Stimulated activated CD8-positive, alpha-beta memory T cell treated with anti-CD3 and anti-CD28 coated beads, Interleukin-2, amount 100 ng/mL, for 1 hour (primary cell): ENCODE data around the gene ESRRG.

Experiments used
- DNase-seq, 2 donors: peaks; one replicate each; pipeline ENCODE4 v3.0.0-alpha.2; 2020; ENCODE audit warnings: low read depth in 2 of 2

The ESRRG gene

DNA sequence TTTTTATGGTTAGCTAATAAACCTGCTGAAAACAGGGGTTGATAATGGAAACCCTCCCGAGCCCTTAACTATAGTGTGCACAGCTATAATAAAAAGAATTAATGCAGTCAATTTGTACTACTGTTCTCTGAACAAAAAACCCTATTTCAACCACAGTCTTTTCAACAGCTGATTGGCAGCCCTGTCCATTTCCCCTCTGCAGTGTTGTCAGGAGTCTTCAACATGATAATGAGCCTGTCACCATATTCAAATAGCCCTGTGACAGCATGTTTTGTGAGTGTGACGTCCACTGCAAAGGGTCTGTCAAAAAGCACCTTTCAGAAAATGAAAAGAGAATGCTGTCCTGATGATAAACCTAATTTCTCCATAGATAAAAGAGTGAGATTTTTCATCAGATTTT, 92.7 kb downstream of the ESRRG start:
- no peak for DNase-seq

GRCh38 chr1:216627252-216627651, 96.0 kb downstream of the ESRRG start:
- DNase-seq = no peak

DNA sequence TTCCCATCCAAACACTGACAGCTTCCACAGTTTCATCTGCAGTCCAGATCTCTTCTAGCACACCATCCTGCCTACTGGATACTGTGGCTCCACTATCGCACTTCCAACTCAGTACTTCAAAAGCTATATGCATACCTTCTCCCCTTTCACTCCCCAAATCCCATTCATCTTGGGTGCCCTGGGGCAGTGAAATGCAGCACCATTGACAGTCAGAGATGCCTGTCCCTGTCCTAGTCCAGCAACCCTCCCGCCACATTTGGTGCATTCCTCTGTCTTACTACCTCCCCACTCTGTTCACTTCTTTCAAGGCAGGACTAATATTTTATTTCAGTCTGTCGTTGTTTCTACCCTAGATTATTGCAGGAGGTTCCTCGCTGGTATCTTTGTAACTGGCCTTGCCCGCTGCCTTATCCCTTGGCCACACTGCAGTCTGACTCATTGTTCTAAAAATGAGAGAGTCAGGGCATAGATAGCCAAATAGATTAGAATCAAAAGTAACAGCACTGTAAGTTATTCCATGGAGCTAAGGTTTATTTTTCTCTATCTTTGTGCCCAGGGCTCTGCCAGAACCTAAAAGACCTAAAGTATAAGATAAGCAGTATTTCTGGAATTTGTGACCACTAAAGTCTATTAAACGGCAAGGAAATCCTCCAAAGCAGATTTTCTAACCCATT, 96.7 kb downstream of the ESRRG start:
- DNase-seq = no peak

DNA sequence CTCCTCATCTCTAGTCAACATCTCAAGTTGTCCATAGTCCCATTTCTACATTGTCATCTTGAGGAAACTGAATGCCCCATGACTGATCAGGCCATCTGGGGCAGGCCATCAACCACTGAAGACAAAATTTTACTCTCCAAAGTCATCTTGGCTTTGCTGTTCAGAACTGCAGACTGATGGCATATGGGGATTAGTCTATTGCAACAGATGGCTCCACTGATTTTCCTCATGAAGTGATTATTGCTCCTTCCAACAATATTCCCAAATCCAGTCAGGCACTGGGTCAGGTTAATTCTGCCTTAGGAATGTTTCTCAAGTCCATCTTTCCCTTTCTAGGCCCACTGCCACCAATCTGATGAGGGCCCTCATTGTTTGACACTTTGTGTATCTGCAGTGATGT, 101.7 kb downstream of the ESRRG start:
- no peak for DNase-seq

- DNase-seq = no peak
These were observed 106.0 kb downstream of the ESRRG start for GRCh38 chr1:216617081-216617875.

DNA sequence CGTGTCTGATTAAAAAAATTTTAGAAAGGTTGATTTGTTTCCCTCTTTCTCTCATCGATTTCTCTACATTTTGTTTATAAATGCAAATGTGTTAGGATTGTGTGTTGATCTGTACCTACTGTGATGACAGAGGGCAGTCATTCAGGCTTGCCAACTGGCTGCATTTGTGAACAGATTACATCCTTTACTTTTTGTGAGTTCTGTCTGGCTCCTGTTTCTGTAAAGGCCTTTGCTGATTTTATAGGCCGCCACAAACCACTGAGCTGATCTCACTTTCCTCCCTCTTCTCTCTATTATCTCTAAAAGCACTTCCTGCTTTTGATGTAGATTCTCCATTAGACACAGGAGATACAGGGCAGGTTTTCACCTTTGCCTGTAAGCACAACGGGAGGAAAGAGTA, 106.8 kb downstream of the ESRRG start:
- DNase-seq = no peak

GRCh38 chr1:216614011-216614934, 109.0 kb downstream of the ESRRG start:
- DNase-seq = no peak

DNA sequence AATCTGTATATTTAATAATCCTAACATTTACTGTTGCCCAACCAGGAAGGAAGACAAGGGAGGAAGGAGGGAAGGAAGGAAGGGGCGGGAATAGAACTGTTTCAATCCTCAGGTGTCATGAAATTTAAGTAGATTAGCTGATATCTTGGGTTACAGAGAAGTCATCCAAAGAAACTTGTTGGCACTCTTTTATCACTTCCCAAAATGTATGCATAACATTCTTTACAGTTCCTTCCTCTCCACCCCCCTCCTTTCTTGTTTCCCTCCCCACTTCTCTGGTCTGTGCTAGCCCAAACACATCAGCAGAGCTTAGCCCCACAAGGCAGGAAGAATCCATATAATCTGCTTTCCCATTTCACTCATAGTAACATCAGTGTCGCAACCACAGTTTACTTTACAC, 110.9 kb downstream of the ESRRG start:
- no peak for DNase-seq

GRCh38 chr1:216607067-216607697, 116.0 kb downstream of the ESRRG start:
- no peak for DNase-seq

DNA sequence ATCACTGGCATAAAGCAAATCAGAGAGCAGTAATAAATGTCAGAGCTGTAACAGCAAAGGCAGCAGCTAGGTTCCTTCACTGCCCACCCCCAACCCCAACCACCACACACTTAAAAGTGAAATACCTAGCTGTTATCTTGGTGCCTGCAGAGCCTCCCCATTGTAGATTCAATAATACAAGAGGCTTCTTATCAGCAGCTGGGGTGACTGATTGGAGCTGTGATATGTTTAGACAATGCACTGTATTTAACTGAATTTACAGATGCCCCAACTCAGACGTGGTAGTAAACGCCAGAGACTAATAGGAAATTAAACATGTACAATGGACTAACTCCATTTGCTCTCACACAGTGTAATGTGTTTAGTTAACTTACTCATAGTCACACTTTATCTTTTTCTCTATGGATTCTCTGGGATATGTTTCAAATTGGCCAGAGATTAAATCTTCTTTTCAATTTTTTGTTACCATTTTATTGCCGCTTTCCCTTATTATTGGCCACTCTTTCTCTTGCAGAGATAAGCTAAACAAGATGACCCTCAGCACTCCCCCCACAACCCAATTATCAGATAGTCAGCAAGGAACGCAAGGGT, 117.1 kb downstream of the ESRRG start:
- no peak for DNase-seq

DNA sequence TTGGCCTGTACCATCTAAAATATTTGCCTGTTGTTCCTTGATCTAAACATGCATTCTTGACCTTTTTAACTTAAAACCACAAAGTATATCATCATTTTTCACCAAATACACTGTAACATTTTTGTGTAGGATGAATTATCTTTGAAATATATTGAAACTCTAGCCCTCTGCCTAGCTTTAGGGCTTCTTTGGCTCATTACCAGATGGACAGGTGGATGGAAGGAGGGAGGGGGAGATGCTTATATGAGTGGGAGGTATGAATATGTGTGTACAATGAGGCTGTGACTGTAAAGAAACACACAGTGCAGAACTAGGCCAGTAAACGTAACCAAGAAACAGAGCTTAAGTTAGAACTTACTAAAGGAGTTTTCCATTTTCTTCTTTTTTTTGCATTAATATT, 118.5 kb downstream of the ESRRG start:
- no peak for DNase-seq

- no peak for DNase-seq
These were observed 122.3 kb downstream of the ESRRG start for GRCh38 chr1:216600730-216601609.

DNA sequence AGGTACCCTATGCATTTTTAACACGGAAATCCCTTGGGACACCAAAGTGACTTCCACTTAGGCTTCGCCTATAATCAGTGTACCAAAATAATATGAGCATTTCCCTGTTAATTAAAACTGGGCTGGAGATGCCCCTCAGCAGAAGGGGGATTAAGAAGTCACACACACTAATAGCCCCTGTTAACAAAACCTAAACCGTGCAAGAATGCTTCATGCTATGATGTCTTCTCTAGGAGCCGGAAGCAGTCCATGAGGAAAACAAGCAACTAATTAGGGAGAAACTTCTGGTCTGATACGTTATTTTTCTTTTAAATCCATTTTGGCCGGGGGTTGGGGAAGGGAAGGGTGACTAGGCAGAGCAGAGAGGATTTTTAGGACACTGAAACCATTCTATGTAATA, 123.4 kb downstream of the ESRRG start:
- DNase-seq = no peak

DNA sequence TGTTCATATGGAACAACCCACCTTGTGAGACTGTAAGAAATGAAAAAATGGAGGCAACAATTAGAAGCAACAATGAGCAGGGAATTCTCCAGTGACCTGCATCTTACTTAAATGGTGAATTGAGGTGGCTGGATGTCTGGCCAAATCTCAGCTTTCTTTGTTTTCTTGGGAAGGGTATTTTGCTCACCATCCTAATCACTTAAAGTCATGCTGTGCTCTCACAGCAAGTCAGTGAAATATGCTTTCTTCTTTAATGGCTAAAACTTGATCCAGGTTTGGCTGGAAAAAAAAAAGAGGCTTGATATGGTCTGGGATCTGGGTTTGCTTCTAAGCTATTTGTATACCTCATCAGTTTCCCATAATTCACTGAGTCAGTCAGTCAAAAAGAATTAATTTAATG, 124.8 kb downstream of the ESRRG start:
- DNase-seq = no peak

GRCh38 chr1:216596281-216596862, 126.9 kb downstream of the ESRRG start:
- no peak for DNase-seq

- DNase-seq = no peak
These were observed 135.5 kb downstream of the ESRRG start for GRCh38 chr1:216587715-216588114.

DNA sequence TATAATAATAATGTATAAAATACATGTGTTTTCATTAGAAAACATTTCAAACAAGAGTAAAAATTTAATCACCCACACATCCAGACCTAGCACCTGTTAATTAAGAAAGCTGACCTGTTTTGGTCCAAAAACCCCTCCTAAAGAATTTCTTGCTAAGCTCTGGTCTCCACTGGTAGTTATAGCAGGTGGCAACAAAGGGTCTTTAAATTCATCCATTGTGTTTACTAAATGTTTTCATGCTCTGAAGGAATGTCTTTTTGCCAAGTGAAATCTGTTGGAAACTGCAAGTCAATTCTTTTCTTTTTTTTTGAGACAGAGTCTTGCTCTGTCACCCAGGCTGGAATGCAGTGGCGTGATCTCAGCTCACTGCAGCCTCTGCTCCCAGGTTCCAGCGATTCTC, 141.1 kb downstream of the ESRRG start:
- DNase-seq = no peak

DNA sequence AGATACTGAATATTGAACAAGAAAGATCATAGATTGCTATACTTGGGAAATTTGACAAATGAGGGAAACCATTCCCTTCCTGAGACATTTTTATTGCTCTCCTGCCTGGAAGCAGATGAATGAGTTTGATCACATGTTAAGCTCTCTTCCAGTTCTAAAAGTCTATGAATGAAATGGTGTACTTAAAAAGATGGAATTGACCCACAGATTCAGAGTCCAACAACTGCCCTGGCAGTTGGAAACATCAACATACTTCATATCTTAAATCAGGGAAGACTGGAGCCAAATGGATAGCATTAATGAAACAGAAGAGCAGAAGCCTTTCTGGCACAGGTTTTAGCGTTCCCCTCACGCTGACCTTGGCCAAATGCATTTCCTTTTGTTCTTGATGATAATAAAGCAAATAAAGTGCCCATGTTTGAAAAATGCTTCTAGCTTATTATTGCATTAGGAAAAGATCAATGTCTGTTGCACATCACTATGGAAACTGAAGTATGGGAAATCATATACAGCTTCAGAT, 142.6 kb downstream of the ESRRG start:
- DNase-seq = no peak

DNA sequence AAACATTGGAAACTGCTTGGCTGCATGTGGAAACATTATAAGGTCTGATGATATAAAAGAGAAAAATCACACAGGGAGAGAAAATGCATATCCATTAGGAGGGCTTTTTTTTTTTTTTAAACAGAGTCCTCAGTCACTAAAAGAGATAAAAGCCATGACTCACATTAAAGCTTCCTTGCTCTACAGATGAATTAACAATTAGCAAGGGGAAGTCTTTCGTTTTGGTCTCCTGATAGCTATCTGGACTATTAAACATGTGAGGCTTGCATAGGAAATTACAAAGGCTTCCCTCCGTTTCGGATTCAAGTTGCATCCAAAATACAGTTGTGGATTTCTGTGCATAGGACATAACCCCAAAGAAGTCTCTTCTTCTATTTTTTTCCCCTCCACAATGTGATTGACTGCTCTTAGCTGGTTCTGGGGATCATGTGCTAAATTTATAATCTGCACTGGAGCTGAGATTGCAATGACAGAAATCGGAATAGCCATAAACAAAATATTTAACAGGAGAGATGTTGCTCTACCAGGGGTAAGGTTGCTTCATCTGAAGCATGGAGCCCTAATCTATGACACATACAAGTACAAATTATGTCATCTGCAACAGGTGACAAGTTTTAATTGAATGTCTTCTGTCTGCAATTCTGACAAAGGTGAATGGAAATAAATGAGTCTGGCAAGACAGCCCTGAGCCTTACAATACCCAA, 146.8 kb downstream of the ESRRG start:
- DNase-seq = no peak
